Heart left ventricle (tissue), 16 donors: ENCODE measurements around the gene BEST3. TPM values are rescaled to one million over a fixed set of nuclear protein-coding genes. Genes with fewer than 3 reads are reported as not detected.

Source experiments
- ATAC-seq, 4 donors: fragments of 200-7000 bp; cut with Tn5 transposase; one replicate each; pipeline ENCODE4 v1.9.1; 2020 to 2022; ENCODE audit warnings: moderate library complexity in 4 of 4, mild to moderate bottlenecking in 3 of 4, moderate number of reproducible peaks in 1 of 4
- DNase-seq, 5 donors: peaks; one replicate each; pipeline ENCODE4 v3.0.0-alpha.2; 2020
- H3K27ac ChIP-seq, 12 donors: fragments of 200-600 bp; sonication (generic) in 4 of 12; one replicate each; pipeline versions ENCODE4 v1.5.0 to v1.8.0; 2016 to 2022; ENCODE audit warnings: mild to moderate bottlenecking in 2 of 12
- H3K27me3 ChIP-seq, 9 donors: fragments of 200-600 bp; sonication (generic) in 2 of 9; one replicate each; pipeline versions ENCODE4 v1.5.1 to v1.8.0; 2016 to 2022; ENCODE audit warnings: mild to moderate bottlenecking in 3 of 9
- H3K36me3 ChIP-seq, 9 donors: fragments of 200-600 bp; sonication (generic) in 2 of 9; one replicate each; pipeline versions ENCODE4 v1.5.0 to v1.8.0; 2018 to 2022; ENCODE audit warnings: mild to moderate bottlenecking in 2 of 9
- H3K4me1 ChIP-seq, 12 donors: fragments of 200-600 bp; sonication (generic) in 4 of 12; one replicate each; pipeline versions ENCODE4 v1.5.0 to v1.8.0; 2016 to 2022; ENCODE audit warnings: mild to moderate bottlenecking in 3 of 12
- H3K4me3 ChIP-seq, 12 donors: fragments of 200-600 bp; sonication (generic) in 4 of 12; one replicate each; pipeline versions ENCODE4 v1.5.0 to v1.8.0; 2017 to 2022; ENCODE audit warnings: mild to moderate bottlenecking in 9 of 12, moderate library complexity in 4 of 12
- H3K9me3 ChIP-seq, 12 donors: fragments of 200-600 bp; sonication (generic) in 4 of 12; one replicate each; pipeline versions ENCODE4 v1.5.0 to v1.8.0; 2016 to 2022; ENCODE audit warnings: mild to moderate bottlenecking in 1 of 12
- CTCF ChIP-seq, 12 donors: fragments of 200-600 bp; sonication (generic) in 4 of 12; IDR thresholded peaks; one replicate each; pipeline versions ENCODE4 v1.5.0 to v1.8.0; 2018 to 2022; ENCODE audit warnings: antibody characterized with exemption in 12 of 12, mild to moderate bottlenecking in 5 of 12
- POLR2A ChIP-seq, 2 donors: fragments of 450-650 bp; IDR thresholded peaks; one replicate each; pipeline ENCODE4 v1.6.1; 2017; ENCODE audit warnings: antibody characterized with exemption in 2 of 2, mild to moderate bottlenecking in 2 of 2, moderate library complexity in 2 of 2
- WGBS, 4 donors: extraction: QIAGEN DNeasy Blood & Tissue Kit in 2 of 4; methylation state at CpG; one replicate each; pipeline versions ENCODE4 v1.1.5 to v1.1.7; 2013 to 2018; 5-methylcytosine and 5-hydroxymethylcytosine counted together
- intact Hi-C, 10 donors: fragments of 100-400 bp; cut with DNase I; formaldehyde crosslinking; loops; one replicate each; pipeline versions ENCODE4 v1.11.1 to v1.14.2; 2022
- polyA plus RNA-seq, 2 donors: library from polyadenylated mRNA; stranded (reverse); fragments of 200-250 nt; gene quantifications; one replicate each; pipeline ENCODE4 v1.2.3, GENCODE V29; 2013
- total RNA-seq, 9 donors: library from RNA; depleted of rRNA in 2 of 9; stranded (reverse); fragments of >200 nt in 2 of 9; fragmentation: NEBNext Ultra II Directional in 3 of 9; extraction: Animal tissue kit (Norgen Biotek cat#: 25700) in 3 of 9; gene quantifications; one replicate each; pipeline versions ENCODE4 v1.1.0 to v1.2.4, GENCODE V29; 2016 to 2023
- donor health status: ischemic (EF 13 %, LVEDD 7.1; RV severe dilation, severe dysfunction).
- donor health status: healthy with polysubstance abuse.
- donor health status: DM: no; HTN: yes; CAD: no.
- donor health status: DM: no; HTN: no; CAD: no.
- donor health status: ischemic (EF 25% LVEDD 6.9; RV normal size, moderate dysfunction).
- donor health status: ischemic (EF 25% LVEDD 5.7; RV mildly dilated, moderate dysfunction).
- donor health status: healthy.
- donor health status: DM: yes; HTN: yes; CAD: no.
- donor health status: ischemic (EF 35%, LVEDD 5.7; RV mildly dilated, moderate dysfunction).
- donor health status: nonischemic (EF 11% LVEDD 7.7; RV severe dilation, severe dysfunction).
- donor health status: DM: yes; HTN: yes; CAD: no.
- donor health status: PGD.
- donor health status: ischemic (EF 29% LVEDD 5.4; RV normal size, mild dysfunction).
- donor health status: nonischemic (EF 23%, LVEDD 6.1; RV moderate dilation, normal function).

BEST3 gene
- total and polyA plus RNA-seq, 11 donors: 0.15 to 5.3 (median 0.43) TPM; not detected in 2

GRCh38 chr12:69649529-69649928 is 49.6 kb downstream of the BEST3 start:
- ATAC-seq: peak in 1 of 4 donors; percentile 45
- TF ChIP-seq CTCF (IDR thresholded peaks at IDR 0.05): no peak
- no peak for TF ChIP-seq POLR2A (IDR thresholded peaks at IDR 0.05)

GRCh38 chr12:69648476-69648875 is 50.6 kb downstream of the BEST3 start:
- 58 to 77% (median 70%) methylated on average over 3 of the region's 3 CpGs for WGBS, 4 donors
- H3K27me3 ChIP-seq: no peaks in the 10 kb centered on the region
- no peak overlapping the region for H3K27ac ChIP-seq
- intact Hi-C loops: loop anchor here in 3 of 10 donors (10.0 kb wide), 2 partner anchors 234 to 264 kb away; no protein-coding TSS in a partner anchor
- H3K9me3 ChIP-seq: no peaks in the 10 kb centered on the region
- no peak for TF ChIP-seq CTCF (IDR thresholded peaks at IDR 0.05)
- no peak for TF ChIP-seq POLR2A (IDR thresholded peaks at IDR 0.05)
- no peak overlapping the region for H3K4me3 ChIP-seq
- DNase-seq: no peak
- H3K36me3 ChIP-seq: no peaks in the 10 kb centered on the region
- peaks cover 0 to 5% (median 0%) of the 10 kb centered on the region in 12 donors for H3K4me1 ChIP-seq
- peak in 1 of 4 donors; percentile 33 for ATAC-seq

More at GRCh38 chr12:69649529-69649928, 49.6 kb downstream of the BEST3 start:
- H3K9me3 ChIP-seq: no peaks in the 10 kb centered on the region
- no peaks in the 10 kb centered on the region for H3K36me3 ChIP-seq
- no peaks in the 10 kb centered on the region for H3K27me3 ChIP-seq
- 27 to 39% (median 37%) methylated on average over 4 of the region's 4 CpGs for WGBS, 4 donors
- peak overlapping the region in 2 of 12 donors; percentile 15 to 39 for H3K27ac ChIP-seq
- DNase-seq: no peak
- no peak overlapping the region for H3K4me3 ChIP-seq
- peaks cover 0 to 5% (median 0%) of the 10 kb centered on the region in 12 donors for H3K4me1 ChIP-seq
- intact Hi-C loops: loop anchor here in 3 of 10 donors (10.0 kb wide), 2 partner anchors 235 to 265 kb away; no protein-coding TSS in a partner anchor

GRCh38 chr12:69647178-69647577 is 51.9 kb downstream of the BEST3 start:
- Histone ChIP-seq H3K4me3 (no peak overlapping the region), H3K27ac (no peak overlapping the region), H3K4me1 (peaks cover 0 to 5% (median 0%) of the 10 kb centered on the region in 12 donors), H3K36me3 (no peaks in the 10 kb centered on the region), H3K9me3 (no peaks in the 10 kb centered on the region), H3K27me3 (no peaks in the 10 kb centered on the region)
- intact Hi-C loops: loop anchor here in 3 of 10 donors (10.0 kb wide), 2 partner anchors 232 to 262 kb away; no protein-coding TSS in a partner anchor
- TF ChIP-seq CTCF (IDR thresholded peaks at IDR 0.05) (no peak), POLR2A (IDR thresholded peaks at IDR 0.05) (no peak)
- ATAC-seq: no peak
- DNase-seq: no peak
- 54 to 65% (median 63%) methylated on average over 4 of the region's 4 CpGs for WGBS, 4 donors

- no peak overlapping the region for H3K27ac ChIP-seq
- DNase-seq: no peak
- intact Hi-C loops: loop anchor here in 3 of 10 donors (10.0 kb wide), 2 partner anchors 230 to 260 kb away; no protein-coding TSS in a partner anchor
- H3K4me1 ChIP-seq: peaks cover 0 to 9% (median 0%) of the 10 kb centered on the region in 12 donors
- no peaks in the 10 kb centered on the region for H3K36me3 ChIP-seq
- H3K9me3 ChIP-seq: no peaks in the 10 kb centered on the region
- H3K4me3 ChIP-seq: no peak overlapping the region
- 91 to 97% (median 96%) methylated on average over 2 of the region's 2 CpGs for WGBS, 4 donors
- TF ChIP-seq CTCF (IDR thresholded peaks at IDR 0.05): no peak
- no peak for TF ChIP-seq POLR2A (IDR thresholded peaks at IDR 0.05)
- no peaks in the 10 kb centered on the region for H3K27me3 ChIP-seq
- no peak for ATAC-seq
Measured at GRCh38 chr12:69645031-69645430, 54.1 kb downstream of the BEST3 start.
